ENCODE measurements around the gene APOE. TPM values are rescaled to one million over a fixed set of nuclear protein-coding genes. Genes with fewer than 3 reads are reported as not detected.

APOE gene
- total RNA-seq, 2 donors from 2014 or later: 85.3 to 403 TPM

DNA sequence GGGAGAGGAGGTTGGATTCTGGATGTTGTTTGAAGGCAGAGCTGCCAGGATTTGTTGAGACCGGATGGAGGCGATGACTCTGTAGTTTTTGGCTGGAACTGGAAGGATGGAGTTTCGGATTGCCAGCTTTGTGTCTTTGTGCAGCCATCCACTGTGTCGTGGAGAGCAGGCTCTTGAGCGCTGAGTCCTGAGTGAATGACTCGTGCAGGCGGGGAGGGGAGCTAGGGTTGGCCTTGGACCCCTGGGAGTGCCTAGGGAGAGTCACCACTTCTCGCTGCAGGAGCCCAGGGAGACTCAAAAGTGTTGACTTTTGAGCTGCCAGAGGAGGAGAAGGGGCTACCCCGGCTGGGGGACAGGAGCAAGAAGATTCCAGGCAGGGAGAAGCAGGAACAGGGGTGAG lies 10.7 kb upstream of the APOE start:
- H3K4me3 ChIP-seq: no peak overlapping the region
- H3K9me3 ChIP-seq: no peaks in the 10 kb centered on the region
- H3K27ac ChIP-seq: no peak overlapping the region
- H3K4me1 ChIP-seq: peaks cover 0 to 17% of the 10 kb centered on the region in 2 donors
- H3K36me3 ChIP-seq: peaks cover 56% of the 10 kb centered on the region
- H3K27me3 ChIP-seq: no peaks in the 10 kb centered on the region
- DNase-seq (ENCODE audit: low spot score): no peak
- TF ChIP-seq, protein P1, sequence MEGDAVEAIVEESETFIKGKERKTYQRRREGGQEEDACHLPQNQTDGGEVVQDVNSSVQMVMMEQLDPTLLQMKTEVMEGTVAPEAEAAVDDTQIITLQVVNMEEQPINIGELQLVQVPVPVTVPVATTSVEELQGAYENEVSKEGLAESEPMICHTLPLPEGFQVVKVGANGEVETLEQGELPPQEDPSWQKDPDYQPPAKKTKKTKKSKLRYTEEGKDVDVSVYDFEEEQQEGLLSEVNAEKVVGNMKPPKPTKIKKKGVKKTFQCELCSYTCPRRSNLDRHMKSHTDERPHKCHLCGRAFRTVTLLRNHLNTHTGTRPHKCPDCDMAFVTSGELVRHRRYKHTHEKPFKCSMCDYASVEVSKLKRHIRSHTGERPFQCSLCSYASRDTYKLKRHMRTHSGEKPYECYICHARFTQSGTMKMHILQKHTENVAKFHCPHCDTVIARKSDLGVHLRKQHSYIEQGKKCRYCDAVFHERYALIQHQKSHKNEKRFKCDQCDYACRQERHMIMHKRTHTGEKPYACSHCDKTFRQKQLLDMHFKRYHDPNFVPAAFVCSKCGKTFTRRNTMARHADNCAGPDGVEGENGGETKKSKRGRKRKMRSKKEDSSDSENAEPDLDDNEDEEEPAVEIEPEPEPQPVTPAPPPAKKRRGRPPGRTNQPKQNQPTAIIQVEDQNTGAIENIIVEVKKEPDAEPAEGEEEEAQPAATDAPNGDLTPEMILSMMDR (IDR thresholded peaks at IDR 0.05): no peak

DNA sequence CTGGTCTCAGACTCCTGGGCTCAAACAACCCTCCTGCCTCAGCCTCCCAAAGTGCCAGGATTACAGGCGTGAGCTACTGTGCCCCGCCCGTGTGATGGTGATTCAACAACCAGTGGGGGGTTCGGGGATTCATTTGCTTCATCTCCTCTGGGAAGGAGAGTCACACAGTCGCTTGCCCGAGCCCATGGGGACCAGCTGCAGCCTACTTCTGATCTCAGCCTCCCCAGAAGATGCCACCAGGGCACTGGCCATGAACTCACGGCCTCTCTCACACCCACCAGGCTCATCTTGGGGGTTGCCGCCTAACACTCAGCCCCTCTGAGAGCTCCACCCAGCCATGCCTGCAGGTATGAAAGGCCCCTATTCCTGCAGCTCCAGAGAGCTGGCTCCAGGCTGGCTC lies 7.8 kb upstream of the APOE start:
- peaks cover 0 to under 1% of the 10 kb centered on the region in 2 donors for H3K4me1 ChIP-seq
- TF ChIP-seq, protein P1 (IDR thresholded peaks at IDR 0.05): no peak
- DNase-seq (ENCODE audit: low spot score): no peak

DNA sequence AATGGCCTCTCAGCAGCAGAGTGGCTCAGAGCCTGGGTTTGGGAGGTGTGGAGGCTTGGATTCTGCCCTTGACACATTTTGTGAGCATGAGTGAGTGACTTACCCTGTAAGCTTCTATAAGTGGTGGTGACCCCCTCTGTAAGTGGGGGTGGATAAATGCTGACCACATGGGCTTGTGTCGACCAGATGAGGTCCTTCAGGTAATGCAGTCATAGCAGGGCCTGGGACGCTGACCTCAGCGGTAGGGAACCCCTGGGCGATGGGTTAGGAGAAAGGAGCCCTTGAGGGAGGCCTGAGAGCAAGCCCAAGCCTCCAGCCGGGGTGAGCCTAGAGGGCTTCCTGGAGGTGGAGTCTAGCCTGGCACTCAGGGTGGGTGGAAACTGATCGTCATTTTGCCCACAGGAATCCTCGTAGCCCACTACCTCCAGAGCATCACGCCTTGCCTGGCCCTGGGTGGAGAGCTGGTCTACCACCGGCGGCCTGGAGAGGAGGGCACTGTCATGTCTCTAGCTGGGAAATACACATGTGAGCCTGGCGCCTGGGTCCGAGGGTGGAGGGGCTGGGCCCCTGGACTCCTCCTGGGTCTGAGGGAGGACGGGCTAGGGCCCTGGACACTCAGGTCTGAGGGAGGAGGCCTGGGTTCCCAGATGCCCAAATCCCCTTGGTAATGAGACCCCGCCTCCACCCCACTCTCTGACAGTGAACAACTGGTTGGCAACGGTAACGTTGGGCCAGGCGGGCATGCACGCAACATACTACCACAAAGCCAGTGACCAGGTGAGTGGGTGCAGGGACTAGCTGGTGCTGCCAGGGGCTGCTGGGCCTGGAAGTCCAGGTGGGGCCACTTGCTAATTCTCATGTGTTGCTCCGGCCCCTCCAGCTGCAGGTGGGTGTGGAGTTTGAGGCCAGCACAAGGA lies 5.0 kb upstream of the APOE start:
- Histone ChIP-seq H3K36me3 (peaks cover 55% of the 10 kb centered on the region), H3K27ac (no peak overlapping the region), H3K27me3 (peaks cover 0 to 4% of the 10 kb centered on the region in 2 donors), H3K4me3 (no peak overlapping the region), H3K9me3 (no peaks in the 10 kb centered on the region), H3K4me1 (peaks cover 0 to 11% of the 10 kb centered on the region in 2 donors)
- DNase-seq (ENCODE audit: low spot score): no peak
- TF ChIP-seq, protein P1 (IDR thresholded peaks at IDR 0.05): no peak

More for the DNA sequence above, 7.8 kb upstream of the APOE start:
- no peaks in the 10 kb centered on the region for H3K27me3 ChIP-seq
- no peaks in the 10 kb centered on the region for H3K9me3 ChIP-seq
- no peak overlapping the region for H3K4me3 ChIP-seq
- no peak overlapping the region for H3K27ac ChIP-seq
- H3K36me3 ChIP-seq: peaks cover 77% of the 10 kb centered on the region

DNA sequence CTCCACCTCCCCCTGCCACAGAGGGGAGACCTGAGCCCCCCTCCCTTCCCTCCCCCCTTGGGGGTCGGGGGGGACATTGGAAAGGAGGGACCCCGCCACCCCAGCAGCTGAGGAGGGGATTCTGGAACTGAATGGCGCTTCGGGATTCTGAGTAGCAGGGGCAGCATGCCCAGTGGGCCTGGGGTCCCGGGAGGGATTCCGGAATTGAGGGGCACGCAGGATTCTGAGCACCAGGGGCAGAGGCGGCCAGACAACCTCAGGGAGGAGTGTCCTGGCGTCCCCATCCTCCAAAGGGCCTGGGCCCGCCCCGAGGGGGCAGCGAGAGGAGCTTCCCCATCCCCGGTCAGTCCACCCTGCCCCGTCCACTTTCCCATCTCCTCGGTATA lies 2.4 kb upstream of the APOE start:
- H3K4me1 ChIP-seq: peaks cover 0 to 21% of the 10 kb centered on the region in 2 donors
- H3K4me3 ChIP-seq: no peak overlapping the region
- H3K9me3 ChIP-seq: no peaks in the 10 kb centered on the region
- no peak for DNase-seq (ENCODE audit: low spot score)
- TF ChIP-seq, protein P1 (IDR thresholded peaks at IDR 0.05): no peak
- H3K27ac ChIP-seq: no peak overlapping the region
- peaks cover 0 to 8% of the 10 kb centered on the region in 2 donors for H3K27me3 ChIP-seq
- H3K36me3 ChIP-seq: peaks cover 35% of the 10 kb centered on the region

DNA sequence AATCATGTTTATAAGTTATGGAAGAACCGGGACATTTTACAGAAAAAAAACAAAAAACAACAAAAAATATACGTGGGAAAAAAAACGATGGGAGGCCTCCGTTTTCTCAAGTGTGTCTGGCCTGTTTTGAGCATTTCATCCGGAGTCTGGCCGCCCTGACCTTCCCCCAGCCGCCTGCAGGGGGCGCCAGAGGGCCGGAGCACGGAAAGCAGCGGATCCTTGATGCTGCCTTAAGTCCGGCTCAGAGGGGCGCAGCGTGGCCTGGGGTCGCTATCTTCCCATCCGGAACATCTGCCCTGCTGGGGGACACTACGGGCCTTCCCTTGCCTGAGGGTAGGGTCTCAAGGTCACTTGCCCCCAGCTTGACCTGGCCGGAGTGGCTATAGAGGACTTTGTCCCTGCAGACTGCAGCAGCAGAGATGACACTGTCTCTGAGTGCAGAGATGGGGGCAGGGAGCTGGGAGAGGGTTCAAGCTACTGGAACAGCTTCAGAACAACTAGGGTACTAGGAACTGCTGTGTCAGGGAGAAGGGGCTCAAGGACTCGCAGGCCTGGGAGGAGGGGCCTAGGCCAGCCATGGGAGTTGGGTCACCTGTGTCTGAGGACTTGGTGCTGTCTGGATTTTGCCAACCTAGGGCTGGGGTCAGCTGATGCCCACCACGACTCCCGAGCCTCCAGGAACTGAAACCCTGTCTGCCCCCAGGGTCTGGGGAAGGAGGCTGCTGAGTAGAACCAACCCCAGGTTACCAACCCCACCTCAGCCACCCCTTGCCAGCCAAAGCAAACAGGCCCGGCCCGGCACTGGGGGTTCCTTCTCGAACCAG lies 1.8 kb upstream of the APOE start:
- TF ChIP-seq, protein P1 (IDR thresholded peaks at IDR 0.05): peak; percentile 98 to 100
- no peak overlapping the region for H3K27ac ChIP-seq
- DNase-seq (ENCODE audit: low spot score): peak; percentile 85
- H3K9me3 ChIP-seq: no peaks in the 10 kb centered on the region
- no peak overlapping the region for H3K4me3 ChIP-seq
- peaks cover 0 to 8% of the 10 kb centered on the region in 2 donors for H3K27me3 ChIP-seq
- H3K4me1 ChIP-seq: peaks cover 0 to 21% of the 10 kb centered on the region in 2 donors
- H3K36me3 ChIP-seq: peaks cover 35% of the 10 kb centered on the region
